Stimulated activated naive CD4-positive, alpha-beta T cell (primary cell): ENCODE results near the gene TARS3.
"Not testable (repeated sequence)": the region's sequence is repeated elsewhere in the genome, so short reads cannot be mapped to it uniquely, and the experiment has no call there.

ENCODE experiments used
- DNase-seq, 6 experiments: peaks; one replicate each; lab custom pipeline; 2025; lab: John Stamatoyannopoulos, UW

TARS3 gene

DNA sequence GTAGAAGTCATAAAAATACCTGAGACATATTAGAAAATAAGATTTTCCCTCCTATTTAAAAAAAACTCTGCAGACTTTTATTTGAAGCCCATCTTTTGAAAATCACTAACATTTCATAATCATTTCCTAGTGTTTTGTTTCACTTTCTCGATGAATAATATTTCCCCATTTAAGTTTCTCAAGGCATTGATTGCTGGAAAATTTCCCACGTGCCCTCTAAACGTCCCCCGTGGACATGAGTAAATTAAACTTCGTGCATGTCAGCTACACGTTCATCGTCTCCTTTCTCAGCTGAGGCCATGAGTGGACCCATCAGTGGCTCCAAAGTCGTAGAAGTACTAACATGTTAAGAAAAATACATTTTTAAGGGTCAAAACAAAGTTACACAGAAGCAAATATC is 70.1 kb downstream of the TARS3 start:
- DNase-seq = no peak

DNA sequence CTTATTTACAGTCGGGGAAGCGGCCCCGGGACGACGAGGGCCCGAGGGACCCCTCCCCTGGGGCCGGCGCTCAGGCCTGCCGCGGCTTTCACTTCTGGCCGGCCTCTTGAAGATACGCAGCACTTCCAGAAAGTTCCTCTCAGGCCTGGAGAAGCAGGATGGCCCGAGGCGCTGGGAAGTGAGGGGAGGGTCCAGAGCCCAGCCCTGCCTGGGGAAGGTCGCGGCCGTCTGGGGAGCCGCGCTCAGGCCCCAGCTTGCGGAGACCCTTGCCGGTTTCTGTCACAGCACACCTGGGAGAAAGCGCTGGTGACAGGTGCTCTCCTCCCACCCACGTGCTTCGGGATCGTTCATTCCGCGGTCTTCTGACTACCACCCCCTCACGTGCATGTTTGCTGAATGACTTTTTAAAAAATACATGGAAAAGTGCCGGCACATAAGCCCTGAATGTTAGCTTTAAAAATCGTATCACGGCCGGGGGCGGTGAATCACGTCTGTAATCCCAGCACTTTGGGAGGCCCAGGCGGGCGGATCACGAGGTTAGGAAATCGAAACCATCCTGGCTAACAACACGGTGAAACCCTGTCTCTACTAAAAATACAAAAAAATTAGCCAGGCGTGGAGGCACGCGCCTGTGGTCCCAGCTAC is 71.4 kb downstream of the TARS3 start:
- peak in 1 of 6 experiments; percentile 2 for DNase-seq

DNA sequence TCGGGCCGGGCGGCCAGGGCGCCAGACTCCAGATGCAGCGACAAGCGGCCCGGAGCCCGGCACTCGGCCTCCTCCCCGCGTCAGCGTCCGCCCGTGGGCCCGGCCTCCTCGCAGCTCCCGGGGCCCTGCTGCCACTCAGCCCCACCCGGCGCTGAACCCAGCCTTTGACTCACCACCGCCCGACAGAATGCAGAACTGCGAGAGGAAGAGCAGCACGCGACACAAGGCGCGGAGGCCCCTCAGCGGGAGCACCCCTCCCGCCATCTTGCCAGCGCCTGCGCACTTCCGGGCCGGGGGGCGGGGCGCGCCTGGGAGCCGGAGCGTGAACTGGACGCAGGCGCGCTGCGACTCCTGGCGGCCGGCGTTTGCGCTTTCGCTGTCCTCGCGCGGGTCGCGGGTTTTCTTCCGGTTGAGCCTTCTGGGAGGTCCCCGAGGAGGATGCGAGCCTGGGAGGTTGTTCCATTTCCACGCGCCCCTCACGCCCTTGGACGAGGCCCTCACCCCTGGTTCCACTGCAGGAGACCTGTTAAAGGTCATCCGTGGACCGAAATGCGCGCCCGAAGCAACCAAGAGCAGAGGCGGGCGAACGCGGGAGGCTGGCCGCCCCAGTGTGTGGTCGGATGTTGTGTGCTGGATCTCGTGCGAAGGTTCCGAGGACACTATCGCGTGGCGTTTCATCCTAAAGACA is 72.0 kb downstream of the TARS3 start, which contains the start of gene TM2D3:
Gene TM2D3, minus strand, starts transcription at position 284 of the 688 bp plus-strand sequence. Its CDS starts 20 bp downstream, at position 264.
- DNase-seq = peak; percentile 87 to 95 (median 92)

DNA sequence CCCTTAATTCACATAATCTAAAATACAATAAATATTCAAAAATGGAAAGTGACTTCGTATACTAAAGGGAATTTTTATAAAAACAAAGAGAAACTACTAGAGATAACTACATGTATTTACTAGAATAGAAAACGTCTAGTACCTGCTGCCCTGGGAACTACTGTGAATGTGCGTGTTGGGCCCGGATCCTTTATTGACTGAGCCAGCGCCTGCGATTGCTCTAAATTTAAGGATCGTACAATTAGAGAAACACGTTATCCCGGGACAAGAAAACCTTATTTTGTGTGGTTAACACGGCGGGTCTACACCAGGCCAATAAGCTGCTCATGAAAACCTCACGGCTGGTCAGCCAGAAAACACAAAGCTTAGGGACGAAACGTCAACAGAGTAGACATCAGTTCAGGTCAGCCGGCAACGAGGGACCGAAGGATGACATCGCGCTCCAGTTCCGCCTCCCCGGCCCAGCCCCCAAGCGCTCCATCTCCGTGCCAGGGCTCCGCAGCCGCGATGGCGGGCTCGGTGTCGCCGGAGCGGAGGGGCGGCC is 72.6 kb downstream of the TARS3 start:
- DNase-seq = no peak

DNA sequence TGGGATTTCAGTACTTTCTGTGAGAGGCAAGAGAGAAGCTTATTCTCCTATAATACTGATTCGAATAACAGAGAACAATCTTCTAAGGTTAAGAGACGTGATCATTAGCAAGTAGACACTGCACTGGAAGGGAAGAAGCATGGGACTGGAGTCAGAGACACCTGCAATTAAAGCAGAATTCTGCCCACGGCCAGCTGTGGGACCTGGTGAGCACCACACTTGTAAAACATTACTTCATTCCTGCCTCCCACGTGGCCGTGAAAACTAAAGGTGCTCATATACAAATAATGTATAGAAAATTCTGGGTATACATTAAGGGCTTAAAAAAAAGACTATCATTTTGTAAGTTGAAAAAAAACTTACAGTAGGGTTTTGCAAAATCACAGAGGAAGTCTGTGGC is 74.1 kb downstream of the TARS3 start:
- DNase-seq = no peak

DNA sequence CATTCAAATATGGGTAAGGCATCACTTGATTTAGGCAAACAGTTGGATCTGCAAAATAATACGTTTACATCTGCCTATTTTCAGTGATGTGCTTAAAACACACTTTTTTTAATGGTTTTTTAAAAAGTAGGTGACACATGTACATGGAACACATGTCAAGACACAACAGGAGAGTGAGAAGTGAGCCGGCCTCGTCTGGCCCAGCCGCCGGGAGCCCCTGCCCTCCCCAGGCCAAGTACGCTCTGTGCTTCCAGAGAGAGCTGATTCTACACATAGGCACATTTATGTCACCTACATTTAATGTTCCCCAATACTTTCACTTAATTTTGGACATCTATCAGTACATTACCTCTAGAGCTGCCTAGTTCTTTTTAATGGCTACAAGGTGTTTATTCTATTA is 75.9 kb downstream of the TARS3 start:
- no peak for DNase-seq

DNA sequence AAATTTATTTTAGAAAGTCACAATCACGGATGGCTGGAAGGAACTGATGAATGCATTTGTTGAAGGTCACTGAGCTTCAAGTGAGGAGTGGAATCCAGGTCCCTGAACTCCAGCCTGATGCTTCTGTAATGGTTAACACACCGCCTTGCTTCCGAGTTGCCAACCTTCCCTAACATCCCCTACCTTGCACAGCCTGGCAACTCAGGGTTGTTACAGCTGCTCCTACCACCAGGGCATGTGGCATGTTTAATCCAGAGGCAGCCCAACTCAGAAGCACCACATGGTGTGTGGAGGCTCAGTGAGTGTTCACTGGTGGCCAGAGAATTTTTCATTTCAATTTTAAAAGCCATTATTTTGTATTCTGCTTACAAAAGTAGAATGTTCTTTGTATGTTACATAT is 77.0 kb downstream of the TARS3 start:
- no peak for DNase-seq

DNA sequence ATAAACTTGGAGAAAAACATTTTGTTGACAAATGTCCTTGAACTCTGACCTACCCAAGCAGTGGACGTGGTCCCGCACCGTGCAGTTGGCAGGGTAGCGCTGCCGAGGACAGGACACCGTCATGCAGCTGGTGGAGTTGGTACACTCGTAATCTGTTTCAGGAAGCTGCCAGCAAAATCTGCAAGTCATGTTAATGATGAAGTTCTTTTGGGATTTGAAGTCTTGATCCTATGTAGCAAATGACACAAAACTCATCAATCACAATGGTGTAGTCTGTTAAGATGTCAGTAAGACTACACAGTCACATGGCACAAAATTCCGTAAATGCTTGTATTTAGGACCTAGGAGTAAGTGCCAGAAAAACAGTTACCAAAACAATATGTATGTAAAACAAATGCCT is 77.6 kb downstream of the TARS3 start:
- no peak for DNase-seq

DNA sequence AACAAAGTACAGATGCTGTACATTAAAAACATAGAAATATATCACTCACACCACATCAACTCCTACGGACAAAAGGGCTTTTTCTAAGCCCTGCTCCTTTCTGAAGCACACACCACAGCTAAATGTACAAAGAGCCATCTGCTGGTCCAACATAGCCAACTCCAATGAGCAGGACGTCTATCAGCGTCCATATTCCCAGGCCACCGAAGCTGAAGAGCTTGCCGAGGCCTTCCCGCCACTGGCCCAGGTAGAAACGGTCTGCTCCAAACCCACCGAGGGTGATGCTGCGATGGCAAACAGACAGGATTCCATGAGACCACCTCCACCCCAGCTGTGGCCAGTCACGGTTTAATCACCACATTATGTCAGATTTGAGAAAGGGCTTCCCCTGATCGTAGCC is 81.9 kb downstream of the TARS3 start:
- peak in 1 of 6 experiments; percentile 9 for DNase-seq

DNA sequence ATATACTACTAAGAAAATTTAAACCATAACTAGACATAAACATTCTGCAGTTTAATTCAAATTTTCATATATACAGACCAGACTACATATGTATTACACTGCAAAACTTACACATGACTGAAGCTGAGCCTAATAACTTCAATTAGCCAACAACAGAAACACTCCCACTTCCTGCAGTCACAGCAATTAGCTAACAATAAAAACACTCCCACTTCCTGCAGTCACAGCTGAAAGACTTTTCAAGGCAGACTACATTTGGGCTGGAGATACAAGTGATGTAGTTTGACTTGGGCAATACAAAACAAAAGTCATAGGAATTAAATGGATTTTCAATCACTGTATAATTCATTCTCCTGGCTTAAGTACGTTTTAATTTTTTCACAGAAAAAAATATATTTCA is 82.4 kb downstream of the TARS3 start:
- peak in 3 of 6 experiments; percentile 16 to 27 (median 27) for DNase-seq

DNA sequence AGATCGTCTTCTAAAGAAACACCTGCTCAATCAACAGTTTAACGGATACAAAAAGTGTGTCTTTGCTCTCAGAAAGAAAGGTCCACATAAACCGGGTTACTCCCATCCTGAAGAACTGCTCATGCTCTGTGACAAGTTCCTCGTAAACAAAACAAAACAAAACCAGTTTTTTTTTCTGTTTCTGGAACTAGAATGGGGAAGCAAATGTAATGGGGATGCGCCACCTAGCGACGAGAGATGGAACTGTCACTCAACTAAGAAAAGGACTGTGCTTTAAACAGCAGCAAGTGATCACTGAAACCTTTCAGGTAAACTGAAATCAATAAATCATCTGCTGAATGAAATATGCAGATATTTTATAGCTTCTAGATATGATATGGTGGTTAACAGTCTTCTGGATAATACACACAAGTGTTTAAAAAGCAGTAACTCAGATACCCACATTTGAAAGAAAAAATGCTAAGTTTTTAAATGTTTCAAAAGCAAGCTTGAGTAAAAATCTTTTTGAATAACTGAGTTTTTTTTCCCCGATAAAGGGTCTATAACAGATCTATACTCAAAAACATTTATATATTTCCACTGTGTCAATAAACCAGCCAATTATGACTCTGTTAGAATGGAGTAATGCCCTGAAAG is 83.0 kb downstream of the TARS3 start:
- peak; percentile 48 to 81 (median 63) for DNase-seq

DNA sequence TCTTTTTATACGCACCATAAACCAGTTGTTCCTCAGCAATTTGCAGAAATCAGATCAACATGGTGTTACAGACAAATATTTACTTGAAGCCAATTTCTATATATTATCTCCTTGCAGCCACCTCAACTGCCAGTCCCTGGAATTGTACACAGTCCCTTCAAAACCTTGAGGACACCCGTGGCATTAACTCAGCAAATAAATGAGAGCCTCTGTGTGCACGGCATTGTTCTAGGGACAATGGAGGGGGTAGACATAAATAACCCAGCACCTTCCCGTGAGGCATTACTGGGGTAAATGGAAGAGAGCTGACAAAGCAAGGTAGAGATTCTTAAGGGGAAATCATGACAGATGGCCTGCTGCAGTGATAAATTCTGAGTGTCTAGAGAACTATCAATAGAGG is 84.6 kb downstream of the TARS3 start:
- DNase-seq = no peak

DNA sequence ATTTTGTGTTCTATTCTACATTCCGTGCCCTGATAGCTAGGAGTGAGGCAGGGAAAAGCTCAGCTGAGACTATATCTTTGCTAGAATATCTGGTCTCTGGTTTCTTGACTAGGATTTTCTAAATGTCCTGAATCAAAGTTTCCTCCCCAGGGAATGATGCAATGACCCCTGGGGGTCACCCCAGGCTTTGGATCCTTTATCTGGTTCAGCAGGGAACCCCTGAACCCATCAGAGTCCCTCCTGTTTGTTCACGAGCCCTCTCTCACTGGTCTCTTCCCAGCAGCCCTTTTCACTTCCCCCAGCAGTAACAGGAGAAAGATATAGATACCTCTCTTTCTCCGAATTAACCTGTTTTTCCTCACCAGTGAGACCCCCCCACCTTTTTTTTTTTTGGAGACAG is 86.4 kb downstream of the TARS3 start:
- DNase-seq = no peak

DNA sequence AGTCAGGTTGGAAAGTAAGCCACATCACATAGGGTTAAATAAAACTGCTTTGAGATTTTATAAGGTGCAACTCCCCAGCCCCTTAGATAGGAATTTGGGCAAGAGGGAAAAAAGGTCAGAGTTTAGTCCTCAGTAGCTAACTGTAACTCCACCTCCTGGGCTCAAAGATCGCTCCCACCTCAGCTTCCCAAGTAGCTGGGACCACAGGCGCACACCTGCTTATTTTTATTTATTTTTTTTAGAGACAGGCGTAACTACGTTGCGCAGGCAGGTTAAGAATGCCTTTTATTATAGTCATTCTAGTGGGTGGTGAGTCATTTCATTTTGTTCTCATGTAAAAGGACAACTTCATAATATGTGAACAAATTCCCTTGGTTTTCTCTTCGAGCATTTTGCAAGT is 86.8 kb downstream of the TARS3 start:
- no peak for DNase-seq

DNA sequence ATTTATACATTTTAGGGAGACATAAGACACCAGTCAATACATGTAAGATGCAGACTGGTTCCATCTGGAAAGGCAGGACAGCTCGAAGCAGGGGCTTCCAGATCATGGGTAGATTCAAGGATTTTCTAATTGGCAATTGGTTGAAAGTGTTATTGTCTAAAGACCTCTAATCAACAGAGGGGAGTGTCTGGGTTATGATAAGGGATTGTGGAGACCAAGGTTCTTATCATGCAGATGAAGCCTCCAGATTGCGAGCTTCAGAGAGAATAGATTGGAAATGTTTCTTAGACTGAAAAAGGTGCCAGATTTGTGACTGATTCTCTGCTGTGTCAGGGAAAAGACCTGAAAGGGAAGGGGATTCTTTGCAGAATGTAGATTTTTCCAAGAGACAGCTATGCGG is 87.2 kb downstream of the TARS3 start:
- no peak for DNase-seq

DNA sequence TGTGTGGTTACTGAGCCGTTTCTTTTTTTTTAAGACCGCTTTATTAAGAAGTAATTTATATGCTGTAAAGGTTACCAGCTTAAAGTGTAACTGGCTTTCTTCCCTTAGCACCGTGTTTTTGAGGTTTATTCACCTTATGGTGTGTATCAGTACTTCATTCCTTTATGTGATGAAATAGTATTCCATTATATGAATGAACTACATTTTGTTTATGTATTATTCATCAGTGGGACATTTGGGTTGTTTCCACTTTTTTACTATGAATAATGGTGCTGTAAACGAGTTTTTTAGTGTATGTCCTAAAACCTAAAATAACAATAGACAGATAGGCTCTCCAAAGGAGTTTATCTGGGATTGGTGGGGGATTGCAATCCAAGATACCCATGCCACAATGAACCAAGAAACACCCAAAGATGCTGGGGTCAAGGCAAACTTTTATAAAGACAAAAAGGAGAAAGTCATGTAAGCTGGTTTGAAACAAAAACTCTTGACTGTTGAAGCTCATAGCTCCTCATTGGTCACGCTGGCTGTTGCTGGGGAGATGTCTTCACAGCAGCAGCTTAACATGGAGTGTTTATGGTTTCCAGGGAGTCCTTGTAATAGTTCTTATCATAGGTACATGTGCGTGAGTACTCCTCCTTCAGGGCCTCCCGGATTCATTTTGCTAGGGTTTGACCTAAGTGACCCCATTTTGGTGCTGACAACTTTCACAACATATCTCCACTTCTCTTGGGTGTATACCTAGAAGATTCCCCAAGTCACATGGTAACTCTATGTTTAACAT is 88.1 kb downstream of the TARS3 start:
- DNase-seq = no peak

DNA sequence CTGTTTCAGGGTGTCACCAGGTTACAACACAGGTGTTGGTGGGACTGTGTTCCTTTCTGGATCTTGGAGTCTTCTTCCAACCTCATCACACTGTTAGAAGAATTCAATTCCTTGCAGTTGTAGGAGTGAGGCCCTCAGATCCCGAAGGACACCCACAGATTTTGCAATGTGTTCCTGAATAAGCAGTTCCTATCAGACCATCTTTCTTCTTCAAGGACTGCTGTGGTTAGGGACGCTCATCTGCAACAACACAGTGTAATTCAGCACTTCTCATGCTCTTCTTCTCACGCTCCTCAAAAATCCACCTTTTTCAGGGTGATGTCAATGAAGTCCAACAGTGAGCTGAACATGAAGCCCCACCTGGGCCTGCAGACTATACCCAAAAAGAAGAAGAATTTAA is 90.9 kb downstream of the TARS3 start:
- DNase-seq = no peak

DNA sequence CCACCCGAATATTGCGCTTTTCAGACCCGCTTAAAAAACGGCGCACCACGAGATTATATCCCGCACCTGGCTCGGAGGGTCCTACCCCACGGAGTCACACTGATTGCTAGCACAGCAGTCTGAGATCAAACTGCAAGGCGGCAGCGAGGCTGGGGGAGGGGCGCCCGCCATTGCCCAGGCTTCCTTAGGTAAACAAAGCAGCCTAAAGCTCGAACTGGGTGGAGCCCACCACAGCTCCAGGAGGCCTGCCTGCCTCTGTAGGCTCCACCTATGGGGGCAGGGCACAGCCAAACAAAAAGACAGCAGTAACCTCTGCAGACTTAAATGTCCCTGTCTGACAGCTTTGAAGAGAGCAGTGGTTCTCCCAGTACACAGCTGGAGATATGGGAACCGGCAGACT is 97.5 kb downstream of the TARS3 start:
- not testable (repeated sequence) for DNase-seq

DNA sequence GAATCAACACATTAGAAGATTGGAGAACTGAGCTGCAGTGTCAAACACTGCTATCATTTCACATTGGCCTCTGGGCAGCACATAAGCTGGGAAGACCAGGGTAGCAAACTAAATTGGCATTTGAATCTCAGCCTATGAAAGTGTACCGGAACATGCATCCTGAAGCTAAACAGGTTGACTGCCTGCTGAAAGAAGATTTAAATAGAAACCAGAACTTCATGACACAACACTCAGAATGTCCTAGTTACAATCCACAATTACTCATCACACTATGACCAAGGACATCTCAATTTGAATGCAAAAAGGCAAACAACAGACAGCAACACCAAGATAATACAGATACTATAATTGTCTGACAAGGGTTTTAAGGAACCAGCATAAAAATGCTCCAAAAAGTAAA is 98.3 kb downstream of the TARS3 start:
- DNase-seq = no peak

DNA sequence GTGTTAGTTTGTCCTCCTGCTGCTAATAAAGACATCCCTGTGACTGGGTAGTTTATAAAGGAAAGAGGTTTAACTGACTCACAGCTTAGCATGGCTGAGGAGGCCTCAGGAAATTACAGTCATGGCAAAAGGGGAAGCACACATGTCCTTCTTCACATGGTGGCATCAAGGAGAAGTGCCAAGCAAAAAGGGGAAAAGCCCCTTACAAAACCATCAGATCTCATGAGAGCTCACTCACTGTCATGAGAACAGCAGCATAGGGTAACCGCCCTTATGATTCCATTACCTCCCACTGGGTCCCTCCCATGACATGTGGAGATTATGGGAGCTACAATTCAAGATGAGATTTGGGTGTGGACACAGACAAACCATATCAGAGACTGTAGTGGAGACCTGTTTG is 99.1 kb downstream of the TARS3 start:
- DNase-seq = no peak

DNA sequence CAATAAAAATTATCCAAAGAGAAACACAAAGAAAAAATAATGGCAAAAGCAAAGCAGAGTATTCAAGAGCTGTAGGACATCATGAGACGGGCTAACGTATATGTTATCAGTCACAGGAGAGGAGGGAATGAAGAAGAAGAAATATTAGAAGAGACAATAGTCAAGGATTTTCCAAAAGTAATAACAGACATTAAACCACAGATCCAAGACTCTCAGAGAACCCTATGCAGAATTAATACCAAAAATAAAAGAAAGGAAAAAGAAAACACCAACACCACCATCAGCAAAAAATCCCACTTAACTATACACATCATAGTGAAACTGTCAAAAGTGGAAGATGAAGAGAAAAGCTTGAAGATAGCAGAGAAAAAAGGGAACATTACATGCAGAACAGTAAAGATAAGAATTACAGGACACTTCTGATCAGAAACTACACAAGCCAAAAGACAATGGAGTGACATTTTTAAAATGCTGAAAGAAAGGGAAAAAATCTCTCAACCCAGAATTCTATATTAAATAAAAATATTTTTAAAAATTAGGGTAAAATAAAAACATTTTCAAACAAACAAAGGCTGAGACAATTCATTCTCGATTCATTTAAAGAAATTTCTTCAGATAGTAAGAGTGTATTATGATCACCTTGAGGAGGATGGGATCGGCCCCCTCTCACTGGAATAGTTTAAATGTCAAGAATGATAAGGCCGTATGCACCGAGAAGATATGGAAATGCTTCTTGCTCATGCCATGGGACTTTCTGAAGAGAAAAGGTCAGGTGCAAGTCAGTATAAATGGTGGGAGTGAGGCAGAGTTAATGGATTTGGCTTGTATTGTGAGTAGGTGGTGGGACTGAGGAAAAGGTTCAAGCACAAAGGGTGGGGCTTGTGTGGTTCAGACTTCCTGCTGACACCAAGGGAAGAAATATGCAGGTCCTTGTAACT is 100.6 kb downstream of the TARS3 start:
- DNase-seq = no peak
